AG09309 (cell line): ENCODE measurements around the gene ITGB1BP1.

Experiments used
- DNase-seq: peaks from one replicate; pipeline ENCODE4 v3.0.0-alpha.2; 2010; ENCODE audit warnings: low read depth
- H3K4me3 ChIP-seq: 2 replicates; pipeline ENCODE4 v1.5.1; 2011; ENCODE audit warnings: mild to moderate bottlenecking, low read depth, low read length, moderate library complexity; ENCODE audit not compliant: control insufficient read depth
- CTCF ChIP-seq: IDR thresholded peaks from 2 replicates; pipeline ENCODE4 v1.5.1; 2011; ENCODE audit warnings: mild to moderate bottlenecking, low read depth, low read length, inconsistent platforms; ENCODE audit not compliant: insufficient read depth, control insufficient read depth; ENCODE audit errors: missing control alignments

ITGB1BP1 gene

DNA sequence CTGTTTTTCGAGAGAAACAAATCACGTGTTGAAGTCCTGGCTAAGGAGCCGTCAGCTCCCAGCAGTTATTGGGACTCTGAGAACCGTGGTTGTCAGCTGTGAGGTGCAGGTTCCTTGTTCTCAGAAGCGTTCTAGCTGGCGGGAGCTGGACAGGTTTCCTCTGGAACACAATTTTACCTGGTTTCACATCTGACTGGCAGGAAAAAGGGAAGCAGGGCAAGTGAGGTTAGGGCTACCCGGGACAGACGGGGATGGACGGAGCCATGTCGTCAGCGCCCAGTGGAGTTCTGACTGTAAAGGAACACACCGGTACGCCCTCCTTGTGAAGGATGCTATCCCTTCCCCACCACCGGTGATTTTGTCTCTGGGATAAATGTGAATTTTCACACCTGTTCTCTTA, 26.1 kb downstream of the ITGB1BP1 start:
- no peak for TF ChIP-seq CTCF
- no peak for DNase-seq
- H3K4me3 ChIP-seq: no peak overlapping the region

- H3K4me3 ChIP-seq: no peak overlapping the region
- DNase-seq: no peak
- TF ChIP-seq CTCF: no peak
Measured at GRCh38 chr2:9394816-9395215, 28.5 kb downstream of the ITGB1BP1 start.

- DNase-seq: no peak
- no peak overlapping the region for H3K4me3 ChIP-seq
- TF ChIP-seq CTCF: no peak
Measured at GRCh38 chr2:9392898-9393765, 30.2 kb downstream of the ITGB1BP1 start.

DNA sequence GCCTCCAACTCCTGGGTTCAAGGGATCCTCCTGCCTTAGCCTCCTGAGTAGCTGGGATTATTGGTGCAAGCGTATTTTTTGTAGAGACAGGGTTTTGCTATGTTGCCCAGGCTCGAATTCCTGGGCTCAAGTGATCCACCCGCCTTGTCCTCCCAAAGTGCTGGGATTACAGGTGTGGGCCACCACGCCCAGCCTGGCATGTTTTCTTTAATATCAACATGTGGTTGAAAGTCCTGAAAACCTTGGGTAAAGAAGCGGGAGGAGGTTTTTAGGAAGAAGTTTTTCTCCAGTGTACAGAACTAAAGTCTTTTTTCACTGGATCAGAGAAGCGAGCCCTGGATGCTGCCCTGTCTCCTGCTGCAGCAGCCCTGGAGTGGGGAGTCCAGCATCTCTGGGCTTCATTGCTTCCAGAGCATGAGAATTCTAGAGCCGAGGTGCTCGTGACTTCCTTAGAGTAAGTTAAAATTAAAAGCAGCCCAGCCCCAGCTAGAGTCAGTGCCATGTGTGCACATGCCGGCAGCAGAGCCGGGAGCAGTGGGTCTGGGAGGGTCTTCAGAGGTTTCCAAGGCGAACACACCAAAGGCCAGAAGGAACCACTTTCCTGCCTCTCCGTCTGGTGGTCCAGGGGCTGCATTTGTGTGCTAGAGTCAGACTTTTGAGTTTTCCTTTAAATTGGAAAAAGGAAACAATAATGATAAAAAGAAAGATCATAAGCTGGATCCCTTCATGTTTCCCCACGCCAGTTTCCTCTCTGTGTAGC, 31.2 kb downstream of the ITGB1BP1 start:
- TF ChIP-seq CTCF: no peak
- DNase-seq: no peak
- no peak overlapping the region for H3K4me3 ChIP-seq

DNA sequence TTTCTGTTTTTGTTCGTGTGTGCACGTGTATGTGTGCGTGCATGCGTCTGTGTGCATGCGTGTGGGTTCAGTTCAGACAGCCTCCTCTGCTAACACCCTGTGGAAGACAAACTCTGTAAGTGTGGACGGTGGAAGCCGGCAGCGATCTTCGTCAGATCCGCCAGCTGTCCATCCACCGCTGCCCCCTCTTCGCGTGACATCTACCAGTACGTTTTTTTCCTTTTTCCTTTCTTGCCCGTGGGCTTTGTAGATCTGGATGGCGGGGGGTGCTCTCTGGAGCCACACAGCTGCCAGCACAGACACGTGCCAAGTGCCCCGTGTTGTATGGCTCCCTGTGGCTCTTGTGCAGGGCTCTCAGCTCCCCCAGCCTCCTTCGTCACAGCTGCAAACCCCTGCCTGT, 32.3 kb downstream of the ITGB1BP1 start:
- no peak for DNase-seq
- no peak for TF ChIP-seq CTCF
- no peak overlapping the region for H3K4me3 ChIP-seq

GRCh38 chr2:9390151-9390850, 33.0 kb downstream of the ITGB1BP1 start:
- TF ChIP-seq CTCF: no peak
- H3K4me3 ChIP-seq: no peak overlapping the region
- no peak for DNase-seq
